OCI-LY7 (cell line): ENCODE data around the gene CCDC71L.

Experiments used
- EZH2phosphoT487 ChIP-seq: fragments of 200-600 bp; sonication (generic); IDR thresholded peaks from 2 replicates; pipeline ENCODE4 v1.6.1; 2018; ENCODE audit warnings: low read depth, borderline replicate concordance, mild to moderate bottlenecking, mixed run types, antibody characterized with exemption, low read length, moderate library complexity, mixed read lengths
- TF ChIP-seq, protein P1 (sequence below): fragments of 200-600 bp; sonication (generic); conservative IDR thresholded peaks from 2 replicates; pipeline ENCODE4 v1.5.1; 2014; ENCODE audit warnings: mild to moderate bottlenecking, antibody characterized with exemption, low read length, moderate library complexity, mixed read lengths

- TF ChIP-seq, protein P1, sequence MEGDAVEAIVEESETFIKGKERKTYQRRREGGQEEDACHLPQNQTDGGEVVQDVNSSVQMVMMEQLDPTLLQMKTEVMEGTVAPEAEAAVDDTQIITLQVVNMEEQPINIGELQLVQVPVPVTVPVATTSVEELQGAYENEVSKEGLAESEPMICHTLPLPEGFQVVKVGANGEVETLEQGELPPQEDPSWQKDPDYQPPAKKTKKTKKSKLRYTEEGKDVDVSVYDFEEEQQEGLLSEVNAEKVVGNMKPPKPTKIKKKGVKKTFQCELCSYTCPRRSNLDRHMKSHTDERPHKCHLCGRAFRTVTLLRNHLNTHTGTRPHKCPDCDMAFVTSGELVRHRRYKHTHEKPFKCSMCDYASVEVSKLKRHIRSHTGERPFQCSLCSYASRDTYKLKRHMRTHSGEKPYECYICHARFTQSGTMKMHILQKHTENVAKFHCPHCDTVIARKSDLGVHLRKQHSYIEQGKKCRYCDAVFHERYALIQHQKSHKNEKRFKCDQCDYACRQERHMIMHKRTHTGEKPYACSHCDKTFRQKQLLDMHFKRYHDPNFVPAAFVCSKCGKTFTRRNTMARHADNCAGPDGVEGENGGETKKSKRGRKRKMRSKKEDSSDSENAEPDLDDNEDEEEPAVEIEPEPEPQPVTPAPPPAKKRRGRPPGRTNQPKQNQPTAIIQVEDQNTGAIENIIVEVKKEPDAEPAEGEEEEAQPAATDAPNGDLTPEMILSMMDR = no peak
- no peak for TF ChIP-seq EZH2phosphoT487
These were observed 30.3 kb downstream of the CCDC71L start for GRCh38 chr7:106630648-106631047.
